Measurements from ENCODE around the gene TPH2.
A peak's percentile ranks its signal among the peaks of the same experiment; 100 is the strongest.

Gene TPH2

DNA sequence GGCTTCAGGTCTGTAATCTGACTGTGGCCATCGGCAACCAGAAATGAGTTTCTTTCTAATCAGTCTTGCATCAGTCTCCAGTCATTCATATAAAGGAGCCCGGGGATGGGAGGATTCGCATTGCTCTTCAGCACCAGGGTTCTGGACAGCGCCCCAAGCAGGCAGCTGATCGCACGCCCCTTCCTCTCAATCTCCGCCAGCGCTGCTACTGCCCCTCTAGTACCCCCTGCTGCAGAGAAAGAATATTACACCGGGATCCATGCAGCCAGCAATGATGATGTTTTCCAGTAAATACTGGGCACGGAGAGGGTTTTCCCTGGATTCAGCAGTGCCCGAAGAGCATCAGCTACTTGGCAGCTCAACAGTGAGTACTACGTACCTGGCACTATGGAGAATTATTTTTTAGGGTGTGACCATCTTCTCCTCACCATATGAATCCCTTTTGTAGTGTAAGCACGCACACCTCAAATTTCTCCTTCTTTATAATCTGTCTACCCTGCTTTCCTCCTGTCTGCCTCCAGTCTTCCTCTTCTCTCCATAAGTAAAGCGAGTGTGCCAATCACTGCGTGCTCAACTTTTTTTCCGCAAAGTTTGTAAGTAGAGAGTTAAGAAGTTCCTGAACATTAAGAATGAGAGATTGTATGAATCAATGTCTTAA, at the start of gene TPH2:
Gene TPH2 (plus strand): TSS at position 118 of the 658 bp plus-strand sequence. CDS start 142 bp downstream, at position 260.
- DNase-seq (ENCODE audit: extremely low read depth in 1 of 2, low read depth in 1 of 2), result peak in 1 of 2 donors; percentile 10

DNA sequence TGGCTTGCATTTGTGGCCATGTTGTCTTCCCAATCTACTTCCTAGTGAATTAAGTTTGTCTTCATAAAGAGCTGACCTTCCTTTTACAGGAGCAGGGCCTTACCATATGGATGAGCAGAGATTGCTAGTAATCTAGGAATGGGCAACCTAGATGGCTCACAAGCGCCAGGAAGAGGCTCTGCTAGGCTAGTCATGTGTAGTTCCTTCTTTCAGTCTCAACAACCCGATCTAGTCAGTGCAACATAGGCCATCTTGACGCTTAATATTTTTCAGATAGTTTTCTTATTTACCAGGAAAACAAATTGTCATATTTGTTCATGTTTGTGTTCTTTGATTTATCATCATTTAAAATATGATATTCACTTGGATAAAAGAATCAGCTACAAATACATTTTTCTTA, 48.2 kb upstream of the TPH2 start:
- no peak for DNase-seq (ENCODE audit: extremely low read depth in 1 of 2, low read depth in 1 of 2)

DNA sequence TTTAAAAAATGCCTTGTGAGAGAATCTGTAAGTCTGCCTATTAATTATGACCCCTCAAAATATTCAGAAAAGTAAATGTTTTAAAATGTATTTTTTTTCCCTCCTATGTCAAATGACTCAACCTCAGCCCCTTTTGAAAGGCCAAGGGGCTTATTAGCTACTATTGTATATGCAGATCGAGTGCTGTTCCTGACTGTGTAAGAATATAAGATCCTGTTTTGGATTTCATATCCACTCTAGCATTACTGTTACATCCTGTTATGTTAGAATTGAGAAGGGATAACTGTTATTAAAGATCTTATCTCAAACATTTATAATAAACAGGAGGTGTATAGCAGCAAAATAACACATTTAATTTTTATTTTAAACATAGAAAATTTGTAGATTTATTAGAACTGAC, 46.6 kb upstream of the TPH2 start:
- no peak for DNase-seq (ENCODE audit: extremely low read depth in 1 of 2, low read depth in 1 of 2)

DNA sequence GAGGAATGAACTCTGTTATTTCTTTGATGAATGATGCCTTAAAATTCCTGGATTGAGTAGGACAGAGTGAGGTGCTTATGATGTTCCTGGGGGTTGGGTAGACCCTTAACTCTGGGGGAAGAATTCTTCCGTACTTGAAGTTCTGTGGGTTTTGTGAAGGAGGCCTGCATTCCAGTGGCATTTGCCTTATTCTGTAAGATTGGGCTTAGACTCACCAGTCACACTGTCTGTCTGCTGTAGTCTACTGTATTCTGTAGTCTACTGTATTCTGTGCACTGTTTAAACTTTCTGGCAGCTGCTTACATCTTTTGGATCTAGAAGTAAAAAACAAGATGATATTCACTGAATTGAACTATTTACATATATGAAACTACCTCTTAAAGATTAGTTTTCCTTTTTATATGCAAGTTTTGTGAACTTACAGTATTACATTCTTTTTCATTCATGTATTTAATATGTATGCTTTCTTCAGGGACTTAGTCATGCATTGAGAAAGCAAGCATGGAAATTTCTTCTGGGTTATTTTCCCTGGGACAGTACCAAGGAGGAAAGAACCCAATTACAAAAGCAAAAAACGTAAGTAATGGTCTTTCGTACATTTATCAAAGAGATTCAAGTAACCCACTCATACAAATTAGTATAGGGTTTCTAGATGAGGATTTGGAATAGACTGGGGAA, 42.3 kb upstream of the TPH2 start:
- no peak for DNase-seq (ENCODE audit: extremely low read depth in 1 of 2, low read depth in 1 of 2)

DNA sequence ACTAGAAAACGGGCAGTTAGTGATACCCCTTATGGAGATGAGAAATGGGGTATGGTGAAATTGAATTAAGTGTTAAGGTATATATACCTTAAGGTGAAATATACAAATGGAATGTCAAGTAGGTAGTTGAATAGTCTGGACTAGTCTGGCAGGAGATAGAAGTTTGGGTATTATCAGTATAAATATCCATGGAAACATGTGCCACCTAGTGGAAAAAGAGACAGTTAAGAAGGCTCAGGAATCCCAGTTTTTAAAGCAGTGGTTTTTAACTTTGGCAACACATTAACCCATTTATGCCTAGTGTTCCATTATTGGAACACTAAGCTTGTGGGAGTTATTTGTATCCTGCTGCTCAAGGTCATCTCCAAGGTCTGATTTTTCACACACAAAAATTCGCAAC, 38.6 kb upstream of the TPH2 start:
- DNase-seq (ENCODE audit: extremely low read depth in 1 of 2, low read depth in 1 of 2), result no peak

DNA sequence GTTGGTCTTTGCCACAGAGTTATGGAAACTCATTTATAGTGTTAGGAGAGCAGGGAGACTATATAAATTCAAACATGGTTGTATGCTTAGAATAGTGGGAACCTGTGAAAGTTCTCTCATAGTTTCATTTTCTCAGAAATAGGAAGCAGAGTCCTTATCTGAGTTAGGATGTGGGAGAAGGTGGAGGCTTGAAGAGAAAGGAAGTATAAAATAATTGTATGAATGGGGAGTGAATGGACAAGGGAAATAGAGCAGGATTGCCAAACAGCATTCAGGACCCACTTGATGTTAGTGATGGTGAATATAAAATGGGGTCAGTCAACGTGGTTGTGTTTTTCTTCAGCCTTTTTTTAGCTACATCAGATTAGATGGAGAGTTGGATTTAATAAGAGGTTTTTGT, 34.0 kb upstream of the TPH2 start:
- DNase-seq (ENCODE audit: extremely low read depth in 1 of 2, low read depth in 1 of 2), result no peak

DNA sequence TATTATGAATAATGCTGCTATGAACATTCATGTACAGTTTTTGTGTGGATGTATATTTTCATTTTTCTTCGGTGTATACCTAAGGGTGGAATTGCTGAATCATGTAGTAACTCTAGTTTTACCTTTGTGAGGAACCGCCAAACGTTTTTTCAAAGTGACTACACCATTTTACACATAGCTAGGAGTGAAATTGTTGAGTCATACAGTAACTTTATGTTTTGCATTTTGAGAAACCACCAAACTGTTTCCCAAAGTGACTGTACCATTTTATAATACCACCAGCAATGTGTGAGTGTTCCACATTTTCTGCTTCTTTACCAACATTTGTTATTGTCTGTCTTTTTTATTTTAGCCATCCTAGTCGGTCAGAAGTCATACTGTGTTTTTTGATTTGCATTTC, 3.1 kb upstream of the TPH2 start:
- DNase-seq (ENCODE audit: extremely low read depth in 1 of 2, low read depth in 1 of 2), result no peak

DNA sequence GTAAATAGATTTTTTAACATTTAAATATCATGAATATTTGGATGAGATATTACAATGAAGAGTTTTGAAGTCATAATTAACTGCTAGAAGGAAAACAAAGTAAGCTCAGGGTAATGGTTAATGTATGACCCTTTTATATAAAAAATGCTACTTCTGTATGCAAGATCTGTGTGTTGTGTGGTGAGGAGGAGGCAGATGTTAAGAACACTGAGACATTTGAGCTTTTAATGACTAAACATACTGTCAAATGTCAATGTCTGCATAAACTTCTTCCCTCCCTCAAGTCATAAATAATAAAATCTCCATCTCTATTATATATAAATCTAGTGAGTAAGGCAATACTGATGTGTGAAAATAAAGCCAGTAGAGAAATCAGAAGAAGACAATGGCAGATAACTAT, 1.4 kb downstream of the TPH2 start:
- DNase-seq (ENCODE audit: extremely low read depth in 1 of 2, low read depth in 1 of 2), result no peak

DNA sequence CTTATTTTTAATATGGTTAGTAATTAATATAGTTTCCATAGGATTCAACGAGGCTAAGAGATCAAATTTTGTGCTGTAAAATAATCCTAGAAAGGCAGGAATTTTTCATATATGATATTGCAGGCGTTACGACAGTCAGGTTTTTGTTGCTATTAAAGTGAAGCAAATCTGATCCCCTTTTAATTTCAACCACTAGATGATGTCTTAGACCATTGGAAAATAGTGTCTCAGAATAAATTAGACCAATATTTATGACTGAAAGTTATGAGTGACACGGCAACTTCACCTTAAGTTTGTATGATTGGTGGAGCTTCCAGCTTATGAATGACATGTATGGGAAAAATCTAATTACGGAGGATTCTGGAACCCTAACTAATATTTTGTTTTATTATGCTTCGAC, 2.5 kb downstream of the TPH2 start:
- DNase-seq (ENCODE audit: extremely low read depth in 1 of 2, low read depth in 1 of 2), result no peak

DNA sequence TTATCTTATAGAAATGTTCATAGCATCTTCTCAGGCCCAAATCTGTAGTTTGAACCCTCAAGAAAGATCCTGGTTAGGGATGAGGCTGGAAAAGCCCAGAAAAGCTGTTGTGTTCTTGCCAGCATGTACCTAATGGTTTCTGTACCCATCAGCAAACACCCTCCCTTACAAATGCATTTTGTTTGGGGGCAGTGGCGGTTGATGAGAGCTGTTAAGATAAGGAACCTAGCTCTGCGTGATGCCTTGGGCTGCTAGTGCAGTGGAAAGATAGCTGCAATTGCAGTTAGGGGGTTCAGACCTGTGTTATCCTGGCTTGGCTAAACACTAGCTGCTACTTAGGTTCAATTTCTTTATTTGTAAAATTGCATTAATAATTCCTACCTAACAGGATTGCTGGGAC, 3.6 kb downstream of the TPH2 start:
- no peak for DNase-seq (ENCODE audit: extremely low read depth in 1 of 2, low read depth in 1 of 2)

DNA sequence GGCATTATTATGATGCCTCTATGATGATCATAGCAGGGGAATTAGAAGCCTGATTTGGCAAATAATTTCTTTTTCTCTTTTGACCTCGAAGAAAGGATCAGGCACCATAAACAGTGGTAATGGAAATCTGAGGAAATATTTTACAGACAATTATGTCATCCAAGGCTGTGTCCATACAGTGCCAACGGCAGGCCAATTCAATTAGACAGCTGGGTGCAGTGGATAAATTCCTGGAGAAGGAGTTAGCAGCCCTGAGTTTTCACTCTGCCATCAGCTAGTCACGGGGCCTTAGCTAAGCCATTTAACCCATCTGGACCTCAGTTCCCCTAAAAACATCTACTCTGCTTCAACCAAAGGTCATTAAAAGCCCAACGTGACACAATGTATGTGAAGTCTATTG, 4.1 kb downstream of the TPH2 start:
- DNase-seq (ENCODE audit: extremely low read depth in 1 of 2, low read depth in 1 of 2), result no peak

DNA sequence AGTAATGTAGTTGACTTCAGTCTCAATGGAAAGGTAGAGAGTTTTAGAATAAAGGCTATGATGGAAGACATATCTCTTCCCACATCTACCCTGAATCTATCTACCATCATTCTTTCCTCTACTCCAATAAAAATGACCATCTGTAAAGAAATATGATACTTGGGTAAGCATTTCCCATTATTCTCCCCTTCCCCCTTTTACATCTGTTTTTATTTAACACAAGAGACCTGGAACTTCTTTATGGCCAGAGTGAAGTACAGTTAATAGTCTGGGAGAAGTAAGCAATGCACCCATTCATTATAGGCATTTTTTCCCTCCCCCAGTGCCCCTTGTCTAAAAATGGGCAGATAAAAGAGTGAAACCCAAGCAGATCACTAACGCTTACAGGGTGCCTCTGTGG, 6.5 kb downstream of the TPH2 start:
- no peak for DNase-seq (ENCODE audit: extremely low read depth in 1 of 2, low read depth in 1 of 2)

DNA sequence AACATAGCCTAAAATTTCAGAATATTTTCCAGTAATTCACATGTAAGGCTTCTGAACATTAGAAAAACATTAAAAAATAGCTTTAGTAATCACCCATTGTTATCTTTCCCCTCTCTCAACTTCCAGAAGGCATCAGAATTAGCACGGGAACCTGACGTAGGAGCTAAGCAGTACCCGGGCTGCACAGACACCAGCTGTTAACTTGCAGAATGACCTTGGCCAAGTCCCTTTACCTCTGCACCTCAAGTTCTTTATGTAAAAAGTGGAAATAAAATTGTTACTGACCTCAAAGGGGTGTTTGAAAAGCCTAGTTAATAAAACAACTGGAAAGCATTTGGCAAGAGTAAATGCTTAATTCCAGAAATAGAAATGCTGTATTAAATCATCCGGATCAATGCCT, 7.2 kb downstream of the TPH2 start:
- DNase-seq (ENCODE audit: extremely low read depth in 1 of 2, low read depth in 1 of 2), result no peak

DNA sequence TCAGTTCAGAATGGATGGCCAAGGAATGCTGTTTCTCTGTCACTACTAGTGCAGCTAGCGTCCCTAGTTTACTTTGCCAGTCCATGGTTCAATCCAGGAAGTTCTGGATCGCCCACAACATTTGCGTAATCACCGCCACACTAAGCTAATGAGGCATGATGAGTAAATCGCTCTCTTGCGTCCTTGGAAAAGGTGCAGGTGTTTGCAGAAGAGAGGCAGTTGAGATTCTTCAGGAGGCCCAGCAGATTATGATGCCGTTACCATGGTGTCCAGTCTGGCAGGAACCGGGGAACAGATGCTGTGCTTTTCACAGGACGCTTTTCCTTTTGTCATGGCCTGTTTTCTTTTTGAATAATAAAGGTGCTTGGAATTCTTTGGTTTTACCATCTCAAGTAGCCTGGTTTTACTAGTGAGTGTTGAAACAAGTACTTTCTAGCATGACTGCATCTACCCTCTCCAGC, 9.0 kb downstream of the TPH2 start:
- DNase-seq (ENCODE audit: extremely low read depth in 1 of 2, low read depth in 1 of 2), result no peak

DNA sequence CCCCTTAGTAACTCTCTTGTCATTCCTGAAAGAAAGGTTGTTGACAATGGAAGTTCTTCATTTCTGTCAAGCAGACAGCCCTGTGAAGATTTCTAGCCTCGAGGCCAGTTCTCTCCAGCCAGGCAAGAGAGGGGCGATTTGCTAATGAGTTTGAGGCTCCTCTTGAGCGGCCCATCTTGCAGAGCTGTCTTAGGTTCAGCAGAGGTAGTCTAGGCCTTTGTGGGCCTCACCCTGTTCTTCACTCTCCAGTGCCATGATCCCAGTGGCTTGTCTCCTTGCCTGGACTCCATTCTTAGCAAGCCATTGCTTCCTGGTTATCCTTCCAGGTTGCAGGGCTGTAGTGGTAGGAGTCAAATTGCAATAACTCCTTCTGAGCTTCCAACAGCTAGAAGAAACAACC, 9.7 kb downstream of the TPH2 start:
- DNase-seq (ENCODE audit: extremely low read depth in 1 of 2, low read depth in 1 of 2), result no peak

DNA sequence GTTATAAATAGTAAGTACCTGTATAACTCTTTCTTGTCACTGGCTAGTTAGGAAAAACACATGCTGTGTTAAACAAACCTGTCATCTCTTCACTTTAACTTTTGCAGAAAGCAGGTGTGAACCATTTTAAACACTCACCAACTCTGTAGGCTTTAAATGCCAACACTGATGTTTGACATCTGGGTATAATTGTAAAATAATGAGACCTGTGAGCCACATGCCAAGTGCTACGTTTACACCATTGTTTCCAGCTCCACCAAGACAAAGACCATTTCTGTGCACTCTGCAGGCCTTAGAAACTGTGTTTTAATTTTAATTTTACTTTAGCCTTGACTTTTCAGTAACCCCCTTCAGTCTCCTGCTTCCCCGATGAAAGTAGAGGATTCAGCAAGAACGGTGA, 11.0 kb downstream of the TPH2 start:
- no peak for DNase-seq (ENCODE audit: extremely low read depth in 1 of 2, low read depth in 1 of 2)

DNA sequence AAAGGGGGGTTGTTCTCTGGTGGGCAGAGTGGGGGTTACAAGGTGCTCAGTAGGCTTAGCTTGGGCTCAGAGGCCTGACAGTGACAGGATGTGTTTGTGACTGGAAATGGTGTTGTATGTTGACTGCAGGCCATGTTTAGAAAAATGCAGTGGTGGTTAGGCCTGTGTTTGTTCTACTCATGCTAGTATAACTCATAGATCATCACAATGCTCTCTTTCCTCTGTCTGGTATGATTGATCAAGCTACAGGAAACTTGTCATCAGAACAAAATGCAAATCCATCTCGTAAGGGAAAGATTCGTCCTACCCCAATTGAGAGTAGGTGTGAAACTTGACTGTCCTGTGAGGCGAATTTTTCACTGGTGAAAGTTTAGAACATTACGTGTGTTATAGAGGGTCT, 11.8 kb downstream of the TPH2 start:
- no peak for DNase-seq (ENCODE audit: extremely low read depth in 1 of 2, low read depth in 1 of 2)

DNA sequence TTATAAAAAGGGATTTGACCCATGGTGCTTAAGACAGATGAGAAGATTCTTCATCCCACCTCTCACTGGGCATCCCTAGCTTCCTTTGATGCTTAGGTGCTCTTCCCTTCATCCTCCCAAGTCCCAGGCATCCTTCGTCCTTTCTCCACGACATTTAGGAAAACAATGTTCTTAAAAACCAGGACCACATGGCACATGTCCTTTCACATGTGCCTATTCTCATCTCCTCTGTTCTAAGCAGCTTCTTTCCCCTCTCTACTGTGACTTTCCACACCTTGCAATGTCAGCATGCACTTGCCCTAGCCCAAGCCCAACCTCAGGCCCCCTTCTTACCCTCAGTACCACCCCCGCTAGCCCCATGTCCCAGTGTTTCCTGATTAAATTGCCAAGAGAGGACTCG, 12.2 kb downstream of the TPH2 start:
- no peak for DNase-seq (ENCODE audit: extremely low read depth in 1 of 2, low read depth in 1 of 2)

DNA sequence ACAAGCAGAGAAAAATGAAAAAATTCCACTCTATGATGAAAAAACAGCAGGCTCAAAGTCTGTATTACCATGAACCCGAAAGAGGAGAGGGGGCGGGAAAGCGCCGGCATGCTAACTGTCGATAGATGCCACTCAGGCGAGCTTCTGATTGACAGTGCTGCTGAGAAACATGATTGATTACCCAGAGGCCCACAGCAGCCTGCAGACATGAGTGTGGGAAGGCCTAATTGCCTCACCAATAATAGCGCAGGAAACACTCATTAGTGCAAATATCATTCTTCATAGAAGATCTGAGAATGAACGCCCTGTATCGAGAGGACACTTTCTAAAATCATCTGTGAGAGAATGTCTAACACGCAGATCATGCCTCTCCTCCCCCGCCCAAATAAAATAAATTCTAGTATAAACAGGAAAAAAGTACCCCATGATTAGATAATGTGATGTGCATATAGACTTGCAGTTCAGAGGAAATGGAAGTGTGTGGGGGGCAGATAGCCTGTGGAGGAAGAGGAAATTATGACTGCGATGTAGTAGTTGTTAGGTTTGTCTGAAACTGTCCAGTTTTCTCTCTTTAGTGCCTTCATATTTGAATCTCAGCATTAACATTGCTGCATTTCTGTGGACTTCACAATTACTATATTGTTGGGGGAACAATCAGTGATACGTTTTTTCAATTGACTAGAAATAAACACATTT, 15.6 kb downstream of the TPH2 start:
- no peak for DNase-seq (ENCODE audit: extremely low read depth in 1 of 2, low read depth in 1 of 2)

DNA sequence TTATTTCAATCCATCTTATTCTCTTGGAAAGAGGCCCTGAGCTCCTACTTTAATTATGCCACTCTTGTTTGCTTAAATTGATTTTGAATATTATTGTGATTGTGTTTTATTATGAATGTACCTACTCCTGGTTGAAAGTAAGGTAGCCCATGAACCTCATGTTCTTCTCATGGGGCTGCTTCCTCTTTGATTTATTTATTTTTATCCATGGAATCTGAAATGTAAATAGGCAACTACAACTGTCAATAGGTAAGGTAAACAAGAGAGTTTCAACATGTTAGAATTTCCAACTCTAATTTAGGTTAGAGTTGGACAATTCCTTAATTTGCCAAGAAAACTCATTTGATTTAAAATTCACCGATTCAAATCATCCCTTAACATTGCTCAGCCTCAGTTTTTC, 16.2 kb downstream of the TPH2 start:
- DNase-seq (ENCODE audit: extremely low read depth in 1 of 2, low read depth in 1 of 2), result no peak

DNA sequence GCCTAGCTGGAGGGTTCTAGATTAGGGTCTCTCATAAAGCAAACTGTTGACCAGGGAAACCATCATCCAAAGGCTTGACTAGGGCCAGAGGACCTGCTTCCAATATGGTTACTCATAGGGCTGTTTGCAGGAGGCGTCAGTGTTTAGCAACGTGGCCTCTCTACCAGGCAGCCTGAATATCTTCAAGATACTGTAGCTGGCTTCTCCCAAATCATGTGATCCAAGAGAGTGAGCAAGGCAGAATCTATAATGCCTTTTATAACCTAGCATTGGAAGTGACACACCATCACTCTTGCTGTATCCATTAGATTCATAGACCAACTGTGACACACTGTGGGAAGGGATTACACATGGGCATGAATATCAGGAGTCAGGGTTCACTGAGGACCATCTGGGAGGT, 17.3 kb downstream of the TPH2 start:
- no peak for DNase-seq (ENCODE audit: extremely low read depth in 1 of 2, low read depth in 1 of 2)

DNA sequence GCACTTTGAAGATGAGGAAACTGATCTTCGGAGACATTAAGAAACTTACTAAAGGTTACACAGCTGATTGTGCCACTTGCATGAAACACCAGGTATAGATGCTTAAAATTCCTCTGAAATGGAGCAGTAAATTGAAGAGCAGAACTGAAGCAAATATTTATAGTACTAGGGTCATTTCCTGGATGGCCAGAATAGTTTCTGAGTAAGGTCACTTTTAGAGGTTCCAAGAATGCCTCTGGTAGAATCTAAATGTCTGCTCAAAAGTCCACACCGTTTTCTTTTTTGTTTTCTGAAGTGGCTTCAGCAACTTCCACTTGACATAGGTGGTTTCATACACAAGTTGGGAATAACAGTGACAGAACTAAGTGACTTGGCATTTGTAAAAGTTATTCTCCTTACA, 19.4 kb downstream of the TPH2 start:
- DNase-seq (ENCODE audit: extremely low read depth in 1 of 2, low read depth in 1 of 2), result no peak

All from activated CD8-positive, alpha-beta memory T cell treated with anti-CD3 and anti-CD28 coated beads for 1 hour (primary cell).